ENCODE results near the gene ARHGAP22. TPM values are rescaled to one million over a fixed set of nuclear protein-coding genes. Genes with fewer than 3 reads are reported as not detected.

The ARHGAP22 gene
- total RNA-seq, 1 donor from 2014 or later, result 24.5 TPM

DNA sequence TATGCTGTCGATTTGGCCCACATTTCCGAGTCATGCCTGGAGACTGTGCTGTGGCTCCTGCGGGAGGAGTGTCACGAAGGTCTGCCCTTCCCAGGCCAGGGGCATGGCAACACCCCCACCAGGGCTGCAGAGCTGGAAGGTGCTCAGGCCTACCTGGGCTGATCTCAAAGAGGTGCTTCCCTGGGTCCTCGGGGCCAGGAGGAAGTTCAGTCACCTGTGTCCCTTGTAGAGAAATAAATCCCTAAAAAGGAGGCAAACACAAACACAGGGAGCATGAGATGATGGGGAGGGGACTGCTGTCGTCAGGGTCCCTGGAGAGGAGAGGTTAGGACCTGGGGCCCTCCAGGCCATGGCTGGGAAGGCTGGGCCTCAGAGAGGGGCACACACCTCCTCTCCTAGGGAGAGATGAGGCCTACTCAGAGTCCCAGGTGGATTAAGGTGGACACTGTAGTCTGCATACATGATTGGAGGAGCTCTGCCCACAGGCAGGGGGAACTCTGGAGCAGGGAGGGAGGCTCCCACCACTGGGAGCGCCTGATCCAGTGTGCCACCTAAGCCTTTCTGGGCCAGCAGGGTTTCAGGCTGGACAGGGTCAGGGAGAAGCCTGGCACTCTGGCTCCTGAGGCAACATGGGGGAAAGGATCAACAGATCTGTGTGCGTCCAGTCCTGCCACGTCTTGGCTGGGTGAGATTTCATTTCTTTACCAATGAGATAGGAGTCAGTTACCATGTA lies 49.4 kb downstream of the ARHGAP22 start:
- no peak overlapping the region for H3K4me3 ChIP-seq (ENCODE audit: low read depth, low read length)
- TF ChIP-seq, protein P1, sequence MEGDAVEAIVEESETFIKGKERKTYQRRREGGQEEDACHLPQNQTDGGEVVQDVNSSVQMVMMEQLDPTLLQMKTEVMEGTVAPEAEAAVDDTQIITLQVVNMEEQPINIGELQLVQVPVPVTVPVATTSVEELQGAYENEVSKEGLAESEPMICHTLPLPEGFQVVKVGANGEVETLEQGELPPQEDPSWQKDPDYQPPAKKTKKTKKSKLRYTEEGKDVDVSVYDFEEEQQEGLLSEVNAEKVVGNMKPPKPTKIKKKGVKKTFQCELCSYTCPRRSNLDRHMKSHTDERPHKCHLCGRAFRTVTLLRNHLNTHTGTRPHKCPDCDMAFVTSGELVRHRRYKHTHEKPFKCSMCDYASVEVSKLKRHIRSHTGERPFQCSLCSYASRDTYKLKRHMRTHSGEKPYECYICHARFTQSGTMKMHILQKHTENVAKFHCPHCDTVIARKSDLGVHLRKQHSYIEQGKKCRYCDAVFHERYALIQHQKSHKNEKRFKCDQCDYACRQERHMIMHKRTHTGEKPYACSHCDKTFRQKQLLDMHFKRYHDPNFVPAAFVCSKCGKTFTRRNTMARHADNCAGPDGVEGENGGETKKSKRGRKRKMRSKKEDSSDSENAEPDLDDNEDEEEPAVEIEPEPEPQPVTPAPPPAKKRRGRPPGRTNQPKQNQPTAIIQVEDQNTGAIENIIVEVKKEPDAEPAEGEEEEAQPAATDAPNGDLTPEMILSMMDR (conservative IDR thresholded peaks at IDR 0.05; ENCODE audit: low read depth, low read length), result no peak
- no peak for DNase-seq (ENCODE audit: low read depth)

DNA sequence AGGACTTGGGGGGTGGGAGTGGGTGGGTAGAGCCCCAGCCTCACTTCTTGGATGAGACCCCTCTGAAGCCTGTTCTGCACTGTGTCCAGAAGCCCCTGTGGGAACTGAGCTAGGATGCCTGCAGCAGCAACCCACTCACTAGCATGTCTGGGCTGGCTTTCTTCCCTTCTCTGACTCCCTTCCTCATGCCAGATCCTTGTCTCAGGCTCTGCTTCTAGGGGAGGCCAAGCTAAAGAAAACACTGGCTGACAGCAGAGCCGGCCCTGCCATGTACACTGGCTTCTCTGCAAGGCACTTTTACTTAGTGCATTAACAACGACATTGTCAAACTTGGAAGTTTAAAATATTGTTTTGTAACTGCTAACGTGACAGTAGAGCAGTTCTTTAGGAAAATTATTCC lies 50.2 kb downstream of the ARHGAP22 start:
- no peak overlapping the region for H3K4me3 ChIP-seq (ENCODE audit: low read depth, low read length)
- no peak for DNase-seq (ENCODE audit: low read depth)
- TF ChIP-seq, protein P1 (conservative IDR thresholded peaks at IDR 0.05; ENCODE audit: low read depth, low read length), result no peak

DNA sequence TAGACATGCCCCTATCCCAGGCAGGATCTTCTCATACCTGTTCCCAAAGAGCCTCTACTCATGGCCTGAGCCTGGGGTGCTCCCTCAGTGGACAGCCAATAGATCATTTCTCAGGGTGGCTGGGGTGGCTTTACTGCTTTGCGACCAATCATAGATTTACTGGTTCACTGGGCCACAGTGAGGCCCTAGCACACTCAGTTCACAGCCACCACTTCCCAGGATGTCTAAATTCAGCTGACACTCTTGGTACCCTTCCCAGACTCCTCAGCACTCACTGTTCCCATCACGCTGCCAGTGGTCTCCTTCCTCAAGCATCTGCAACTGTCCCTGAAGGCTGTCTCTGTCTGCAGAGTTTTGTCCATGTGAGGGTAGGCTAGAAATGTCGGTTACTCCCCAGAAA lies 50.6 kb downstream of the ARHGAP22 start:
- TF ChIP-seq, protein P1 (conservative IDR thresholded peaks at IDR 0.05; ENCODE audit: low read depth, low read length), result no peak
- DNase-seq (ENCODE audit: low read depth), result no peak

DNA sequence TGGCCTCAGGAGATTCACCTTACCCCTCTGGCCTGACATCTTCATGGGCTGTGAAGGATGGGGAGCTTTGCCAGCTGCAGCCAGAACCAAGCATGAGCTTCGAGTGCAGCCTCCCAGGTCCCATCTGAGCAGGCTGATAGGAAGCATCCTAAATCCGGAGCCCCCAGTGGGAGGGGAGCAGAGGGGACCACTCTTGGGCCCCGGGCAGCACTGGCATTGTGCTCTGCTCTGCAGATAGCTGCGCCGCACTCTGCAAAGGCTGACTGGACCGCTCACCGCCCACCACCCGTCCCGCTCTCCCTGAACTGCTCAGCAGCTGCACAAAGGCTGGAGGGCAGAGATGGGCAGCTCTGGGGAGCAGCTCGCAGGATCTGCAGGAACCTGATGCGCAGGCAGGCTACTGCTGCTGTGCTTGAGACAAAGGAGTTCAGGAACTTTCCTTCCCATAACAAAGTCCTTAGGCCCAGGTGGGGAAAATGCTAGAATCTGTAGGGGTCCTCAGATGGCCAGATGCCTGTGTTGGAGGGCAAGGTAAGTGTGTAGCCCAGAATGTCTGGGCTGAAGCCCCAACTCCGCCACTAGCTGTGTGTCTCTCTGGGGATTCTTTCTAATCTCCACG lies 51.8 kb downstream of the ARHGAP22 start:
- H3K4me3 ChIP-seq (ENCODE audit: low read depth, low read length), result no peak overlapping the region
- DNase-seq (ENCODE audit: low read depth), result no peak
- TF ChIP-seq, protein P1 (conservative IDR thresholded peaks at IDR 0.05; ENCODE audit: low read depth, low read length), result no peak

More for the DNA sequence above, 50.6 kb downstream of the ARHGAP22 start:
- no peak overlapping the region for H3K4me3 ChIP-seq (ENCODE audit: low read depth, low read length)

DNA sequence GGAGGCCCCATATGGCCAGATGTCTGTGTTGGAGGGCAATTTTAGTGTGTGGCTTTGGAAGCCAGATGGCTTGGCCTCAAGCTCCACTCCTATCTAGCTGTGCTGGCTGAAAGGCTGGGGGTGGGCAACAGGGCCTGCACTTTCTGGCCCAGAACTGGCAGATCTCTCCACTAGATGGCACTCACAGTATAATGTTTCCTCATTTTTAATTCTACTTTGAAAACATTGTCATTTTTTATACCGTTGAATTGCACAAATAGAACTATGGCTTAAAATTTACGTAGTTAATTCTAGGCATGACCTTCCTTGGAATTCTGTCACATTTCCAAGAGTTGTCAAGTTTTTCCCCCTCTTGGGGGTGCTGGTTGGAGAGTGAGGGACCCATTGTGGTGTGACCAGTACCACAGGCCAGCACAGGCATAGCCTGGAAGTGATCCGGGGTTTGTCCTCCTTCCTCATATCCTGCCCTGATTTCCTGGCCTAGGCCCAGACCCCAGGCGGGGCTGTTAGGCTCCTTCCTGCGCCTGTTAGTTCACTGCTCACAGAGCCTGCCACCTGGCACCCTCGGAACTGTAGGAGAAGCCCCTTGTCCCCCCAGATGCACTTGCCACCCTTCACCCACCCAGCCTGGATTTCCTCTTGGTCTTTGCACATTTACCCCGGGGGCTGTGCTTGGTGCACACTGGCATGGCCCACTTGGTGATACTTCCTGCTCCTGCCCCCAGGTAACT lies 52.8 kb downstream of the ARHGAP22 start:
- TF ChIP-seq, protein P1 (conservative IDR thresholded peaks at IDR 0.05; ENCODE audit: low read depth, low read length), result peak; percentile 75
- DNase-seq (ENCODE audit: low read depth), result no peak

DNA sequence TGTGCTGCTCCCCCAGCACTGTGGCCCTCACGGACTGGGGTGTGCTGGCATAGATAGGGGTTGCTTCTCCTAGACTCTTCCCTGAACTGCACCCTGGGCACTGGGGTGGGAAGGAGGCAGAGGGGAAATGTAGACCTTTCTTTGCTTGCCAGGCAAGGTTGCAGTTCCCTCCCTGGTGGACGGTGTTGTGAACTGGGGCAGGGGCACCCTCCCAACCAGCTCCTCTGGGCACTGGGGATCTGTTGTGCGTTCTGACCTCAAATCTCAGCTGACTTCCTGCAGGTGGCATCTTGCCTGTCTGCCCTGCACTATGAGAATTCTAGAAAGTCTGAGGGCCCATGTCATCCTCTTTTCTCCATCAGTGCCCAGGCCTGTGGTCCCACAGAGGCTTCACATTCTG lies 53.9 kb downstream of the ARHGAP22 start:
- TF ChIP-seq, protein P1 (conservative IDR thresholded peaks at IDR 0.05; ENCODE audit: low read depth, low read length), result no peak
- H3K4me3 ChIP-seq (ENCODE audit: low read depth, low read length), result no peak overlapping the region
- DNase-seq (ENCODE audit: low read depth), result no peak

More for the DNA sequence above, 52.8 kb downstream of the ARHGAP22 start:
- H3K4me3 ChIP-seq (ENCODE audit: low read depth, low read length), result no peak overlapping the region
